Renal pelvis (tissue), 4 donors: ENCODE results near the gene RPS29. TPM values are rescaled to one million over a fixed set of nuclear protein-coding genes. Genes with fewer than 3 reads are reported as not detected.

Experiments
- DNase-seq: peaks from one replicate; pipeline ENCODE4 v3.0.0-alpha.2; 2013
- polyA plus RNA-seq, 3 donors: library from polyadenylated mRNA; unstranded; fragments of 120-200 nt; gene quantifications; one replicate each; pipeline ENCODE4 v1.2.1, GENCODE V29; 2013; ENCODE audit not compliant: insufficient read length in 3 of 3

RPS29 gene
- polyA plus RNA-seq, 3 donors: 1,386 to 1,734 (median 1,660) TPM

GRCh38 chr14:49559979-49560768 lies 26.0 kb downstream of the RPS29 start:
- no peak for DNase-seq

- DNase-seq: no peak
Measured at GRCh38 chr14:49553892-49554291, 32.3 kb downstream of the RPS29 start.

GRCh38 chr14:49553106-49553505 lies 33.1 kb downstream of the RPS29 start:
- no peak for DNase-seq

GRCh38 chr14:49551569-49551968 lies 34.6 kb downstream of the RPS29 start:
- DNase-seq: no peak

DNA sequence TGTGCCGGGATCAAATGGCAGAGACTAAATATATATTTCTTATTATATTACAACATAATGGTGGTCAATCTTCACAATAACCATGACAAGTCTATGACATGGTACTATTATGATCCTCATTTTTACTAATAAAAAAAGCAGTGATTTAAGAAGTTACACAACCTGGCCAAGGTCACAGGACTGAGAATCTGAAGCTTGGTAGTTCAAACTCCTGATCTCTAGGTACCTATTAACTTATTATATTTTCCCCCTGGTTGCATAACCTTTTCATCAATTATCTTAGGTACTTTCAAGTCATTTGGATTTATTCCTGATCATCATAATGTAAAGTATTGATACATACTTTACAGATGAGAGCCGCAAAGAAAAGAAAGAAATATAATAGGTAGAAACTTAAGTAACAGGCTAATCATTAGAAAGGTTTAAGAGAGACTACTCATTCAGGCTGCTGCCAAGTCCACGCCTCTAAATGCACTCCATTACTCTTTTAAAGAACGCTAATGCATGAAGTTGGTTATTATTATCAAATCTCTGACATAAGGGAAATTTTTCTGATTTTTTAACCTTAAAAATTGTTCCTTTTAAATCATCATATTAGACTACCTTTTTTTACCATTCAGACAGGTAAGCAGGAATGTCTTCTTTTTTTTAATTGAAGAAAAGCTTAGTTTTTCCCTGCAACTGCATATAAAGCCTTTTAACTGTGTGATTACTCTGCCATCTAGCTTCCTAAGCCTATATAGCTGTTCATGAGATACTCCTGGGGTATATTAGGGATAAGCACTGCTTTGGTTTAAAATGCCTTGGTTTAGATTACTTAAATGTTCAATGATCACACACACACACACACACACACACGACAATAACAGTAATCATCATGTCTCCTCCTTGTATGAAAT lies 35.6 kb downstream of the RPS29 start:
- DNase-seq: peak; percentile 14

- peak; percentile 11 for DNase-seq
Measured at GRCh38 chr14:49549881-49550280, 36.3 kb downstream of the RPS29 start.

- DNase-seq: no peak
Measured at GRCh38 chr14:49549446-49549845, 36.7 kb downstream of the RPS29 start.

DNA sequence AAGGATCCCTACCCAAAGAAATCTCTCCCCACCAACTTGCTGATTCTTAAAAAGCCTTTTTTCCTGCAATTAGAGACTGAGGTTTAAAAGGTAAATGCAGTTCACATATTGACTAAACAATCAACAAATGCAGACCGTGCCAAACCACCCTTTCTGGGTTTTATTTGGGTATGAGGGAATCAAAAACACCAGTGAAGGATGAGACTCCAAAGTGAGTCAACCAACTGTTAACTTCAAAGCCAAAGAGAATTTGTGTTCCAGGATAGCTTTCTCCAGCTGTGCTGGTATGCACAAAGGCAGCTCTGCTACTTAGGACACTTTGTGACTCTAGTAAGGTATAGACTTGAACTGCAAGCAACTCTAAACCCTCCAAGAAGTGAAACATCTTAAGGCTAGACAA lies 39.4 kb downstream of the RPS29 start:
- DNase-seq: no peak

- DNase-seq: no peak
Measured at GRCh38 chr14:49545716-49546115, 40.5 kb downstream of the RPS29 start.

GRCh38 chr14:49545071-49545470 lies 41.1 kb downstream of the RPS29 start:
- DNase-seq: no peak

GRCh38 chr14:49541049-49541448 lies 45.1 kb downstream of the RPS29 start:
- no peak for DNase-seq

GRCh38 chr14:49538852-49539251 lies 47.3 kb downstream of the RPS29 start:
- DNase-seq: no peak

Other genes starting within 250 kb of the RPS29 start
- 10 to 100 TPM; 11.9 to 12.6 (median 12.5) TPM for gene LRR1, start 12.6 kb upstream of the RPS29 start, polyA plus RNA-seq
- 100 to 1,000 TPM; 177 to 251 (median 211) TPM for gene RPL36AL, start 34.2 kb upstream of the RPS29 start, polyA plus RNA-seq
- 10 to 100 TPM; 17.4 to 29.3 (median 20.6) TPM for gene MGAT2, start 34.4 kb upstream of the RPS29 start, polyA plus RNA-seq
- 10 to 100 TPM; 16.3 to 17.4 (median 16.4) TPM for gene DNAAF2, start 48.9 kb upstream of the RPS29 start, polyA plus RNA-seq
- 10 to 100 TPM; 12.9 to 23.7 (median 23.4) TPM for gene POLE2, start 101.8 kb upstream of the RPS29 start, polyA plus RNA-seq
- gene KLHDC1, start 106.7 kb upstream of the RPS29 start, polyA plus RNA-seq: 1 to 10 TPM; 3.5 to 6.2 (median 5.0) TPM
- gene KLHDC2, start 181.8 kb upstream of the RPS29 start, polyA plus RNA-seq: 100 to 1,000 TPM; 130 to 158 (median 151) TPM